ENCODE measurements around the gene LPIN3. TPM values are rescaled to one million over a fixed set of nuclear protein-coding genes. Genes with fewer than 3 reads are reported as not detected.

LPIN3 gene
- total RNA-seq, 1 experiment from 2014 or later, result 18.5 TPM

- no peak overlapping the region for H2AFZ ChIP-seq (ENCODE audit: low read depth, low read length, poor library complexity, severe bottlenecking)
- no peak overlapping the region for H3K27ac ChIP-seq (ENCODE audit: low read depth, low read length)
- ATAC-seq, result no peak
- H3K4me2 ChIP-seq (ENCODE audit: low read length), result no peak overlapping the region
- no peaks in the 10 kb centered on the region for H3K4me1 ChIP-seq (ENCODE audit: control insufficient read depth in 1 of 2, insufficient read depth in 2 of 2, low read length in 2 of 2)
- no peaks in the 10 kb centered on the region for H3K9me2 ChIP-seq (ENCODE audit: insufficient read depth)
- H3K36me3 ChIP-seq (ENCODE audit: control insufficient read depth in 1 of 2, insufficient read depth in 2 of 2, low read length in 2 of 2), result no peaks in the 10 kb centered on the region
- intact Hi-C loops (cut with micrococcal nuclease), result no loop called here
- no peak for DNase-seq (ENCODE audit: low read depth, low spot score)
- BruUV-seq (replicated peaks), result no TSS peak
- no peaks in the 10 kb centered on the region for H4K20me1 ChIP-seq (ENCODE audit: insufficient read depth)
- no peak overlapping the region for H3K4me3 ChIP-seq (replicated peaks in 1 of 2; ENCODE audit: low read depth in 1 of 2, low read length in 2 of 2)
- RAD21 ChIA-PET (ENCODE audit: low non-redundant PET in 1 of 2, low total read pairs in 2 of 2, uncharacterized antibody in 2 of 2, unreplicated experiment in 2 of 2), result no interaction called here
- TF ChIP-seq CBX3 (IDR thresholded peaks at IDR 0.05; ENCODE audit: low read depth) (no peak), TCF7L2 (IDR thresholded peaks at IDR 0.05; ENCODE audit: borderline replicate concordance, extremely low read depth, insufficient read depth, insufficient read length) (no peak), EZH2phosphoT487 (IDR thresholded peaks at IDR 0.05; ENCODE audit: borderline replicate concordance) (no peak), REST (IDR thresholded peaks at IDR 0.05; ENCODE audit: low read depth) (no peak), FOSL1 (IDR thresholded peaks at IDR 0.05; ENCODE audit: low read depth) (no peak), ZNF274 (IDR thresholded peaks at IDR 0.05; ENCODE audit: low read depth, low read length) (no peak), SRF (IDR thresholded peaks at IDR 0.05; ENCODE audit: low read depth) (no peak), ELF1 (IDR thresholded peaks at IDR 0.05; ENCODE audit: borderline replicate concordance, low read depth) (no peak), JUND (IDR thresholded peaks at IDR 0.05) (no peak), CTCF (IDR thresholded peaks at IDR 0.05 in 2 of 3, conservative IDR thresholded peaks at IDR 0.05 in 1 of 3; ENCODE audit: borderline replicate concordance in 1 of 3, insufficient read depth in 1 of 3, low read depth in 2 of 3, low read length in 2 of 3) (no peak), YY1 (IDR thresholded peaks at IDR 0.05; ENCODE audit: extremely low read depth, insufficient replicate concordance, low read depth, low read length) (no peak), RAD21 (IDR thresholded peaks at IDR 0.05; ENCODE audit: low read depth) (no peak), MAX (IDR thresholded peaks at IDR 0.05) (no peak)
- CTCF ChIA-PET, result no interaction called here
- no peaks in the 10 kb centered on the region for H3K9me3 ChIP-seq (ENCODE audit: control insufficient read depth in 1 of 2, insufficient read depth in 1 of 2, low read depth in 1 of 2, low read length in 2 of 2)
- POLR2A ChIA-PET, result no interaction called here
- H3K27me3 ChIP-seq (ENCODE audit: insufficient read depth, low read length), result no peaks in the 10 kb centered on the region
- no peaks in the 10 kb centered on the region for H3K79me2 ChIP-seq (ENCODE audit: insufficient read depth, low read length)
- H3K9ac ChIP-seq (ENCODE audit: low read length), result no peak overlapping the region
Observed at GRCh38 chr20:41304002-41304401, 36.6 kb upstream of the LPIN3 start.
